ENCODE results near the gene CES2.
"Not testable (repeated sequence)": the region's sequence is repeated elsewhere in the genome, so short reads cannot be mapped to it uniquely, and the experiment has no call there.

CES2 gene

GRCh38 chr16:66894948-66895688 lies 40.2 kb upstream of the CES2 start:
- TF ChIP-seq EZH2phosphoT487 (conservative IDR thresholded peaks at IDR 0.05; ENCODE audit: low read length): no peak
- peak; percentile 67 for TF ChIP-seq CTCF (IDR thresholded peaks at IDR 0.05; ENCODE audit: insufficient read depth, low read length, poor library complexity, severe bottlenecking)
- no peaks in the 10 kb centered on the region for H3F3A ChIP-seq (ENCODE audit: insufficient read depth)
- no peak overlapping the region for H3K9ac ChIP-seq (ENCODE audit: low read length)
- no peak overlapping the region for H3K27ac ChIP-seq (ENCODE audit: low read depth, low read length)
- no peaks in the 10 kb centered on the region for H3K27me3 ChIP-seq (ENCODE audit: low read length)
- no peak overlapping the region for H3K4me3 ChIP-seq (ENCODE audit: insufficient read depth, low read length, poor library complexity, severe bottlenecking)
- no peaks in the 10 kb centered on the region for H3K9me3 ChIP-seq (ENCODE audit: insufficient read depth, low read length)
- H3K9me2 ChIP-seq (replicated peaks; ENCODE audit: insufficient read depth, low read length): no peaks in the 10 kb centered on the region
- H3K4me2 ChIP-seq (ENCODE audit: low read depth, low read length, poor library complexity, severe bottlenecking): no peak overlapping the region
- no peaks in the 10 kb centered on the region for H4K20me1 ChIP-seq (ENCODE audit: low read depth, low read length)
- no peaks in the 10 kb centered on the region for H3K36me3 ChIP-seq (ENCODE audit: low read length)
- H3K79me2 ChIP-seq (ENCODE audit: insufficient read depth, low read length): no peaks in the 10 kb centered on the region
- H2AFZ ChIP-seq (ENCODE audit: low read depth, low read length, severe bottlenecking): no peak overlapping the region

- Histone ChIP-seq H3K4me2 (ENCODE audit: low read depth, low read length, poor library complexity, severe bottlenecking) (no peak overlapping the region), H3K9me3 (ENCODE audit: insufficient read depth, low read length) (no peaks in the 10 kb centered on the region), H3K9ac (ENCODE audit: low read length) (no peak overlapping the region), H3K36me3 (ENCODE audit: low read length) (no peaks in the 10 kb centered on the region), H2AFZ (ENCODE audit: low read depth, low read length, severe bottlenecking) (no peak overlapping the region), H3K9me2 (replicated peaks; ENCODE audit: insufficient read depth, low read length) (no peaks in the 10 kb centered on the region), H3F3A (ENCODE audit: insufficient read depth) (no peaks in the 10 kb centered on the region), H3K79me2 (ENCODE audit: insufficient read depth, low read length) (no peaks in the 10 kb centered on the region), H3K4me3 (ENCODE audit: insufficient read depth, low read length, poor library complexity, severe bottlenecking) (no peak overlapping the region), H4K20me1 (ENCODE audit: low read depth, low read length) (no peaks in the 10 kb centered on the region), H3K27ac (ENCODE audit: low read depth, low read length) (no peak overlapping the region), H3K27me3 (ENCODE audit: low read length) (no peaks in the 10 kb centered on the region)
- TF ChIP-seq CTCF (IDR thresholded peaks at IDR 0.05; ENCODE audit: insufficient read depth, low read length, poor library complexity, severe bottlenecking) (no peak), EZH2phosphoT487 (conservative IDR thresholded peaks at IDR 0.05; ENCODE audit: low read length) (no peak)
Measured at GRCh38 chr16:66895689-66895979, 39.7 kb upstream of the CES2 start.

GRCh38 chr16:66895999-66896398 lies 39.3 kb upstream of the CES2 start:
- no peak overlapping the region for H3K4me2 ChIP-seq (ENCODE audit: low read depth, low read length, poor library complexity, severe bottlenecking)
- H3K27ac ChIP-seq (ENCODE audit: low read depth, low read length): no peak overlapping the region
- no peak overlapping the region for H3K4me3 ChIP-seq (ENCODE audit: insufficient read depth, low read length, poor library complexity, severe bottlenecking)
- no peaks in the 10 kb centered on the region for H3F3A ChIP-seq (ENCODE audit: insufficient read depth)
- H3K36me3 ChIP-seq (ENCODE audit: low read length): no peaks in the 10 kb centered on the region
- no peaks in the 10 kb centered on the region for H3K27me3 ChIP-seq (ENCODE audit: low read length)
- no peak overlapping the region for H2AFZ ChIP-seq (ENCODE audit: low read depth, low read length, severe bottlenecking)
- H3K9me2 ChIP-seq (replicated peaks; ENCODE audit: insufficient read depth, low read length): no peaks in the 10 kb centered on the region
- no peak overlapping the region for H3K9ac ChIP-seq (ENCODE audit: low read length)
- H4K20me1 ChIP-seq (ENCODE audit: low read depth, low read length): no peaks in the 10 kb centered on the region
- H3K79me2 ChIP-seq (ENCODE audit: insufficient read depth, low read length): no peaks in the 10 kb centered on the region
- no peaks in the 10 kb centered on the region for H3K9me3 ChIP-seq (ENCODE audit: insufficient read depth, low read length)
- TF ChIP-seq CTCF (IDR thresholded peaks at IDR 0.05; ENCODE audit: insufficient read depth, low read length, poor library complexity, severe bottlenecking) (no peak), EZH2phosphoT487 (conservative IDR thresholded peaks at IDR 0.05; ENCODE audit: low read length) (no peak)

GRCh38 chr16:66896682-66897081 lies 38.6 kb upstream of the CES2 start:
- not testable (repeated sequence) for H3K36me3 ChIP-seq (ENCODE audit: low read length); H3F3A ChIP-seq (ENCODE audit: insufficient read depth); H3K4me2 ChIP-seq (ENCODE audit: low read depth, low read length, poor library complexity, severe bottlenecking); H3K9ac ChIP-seq (ENCODE audit: low read length); H4K20me1 ChIP-seq (ENCODE audit: low read depth, low read length); H3K27ac ChIP-seq (ENCODE audit: low read depth, low read length); H3K79me2 ChIP-seq (ENCODE audit: insufficient read depth, low read length); H3K4me3 ChIP-seq (ENCODE audit: insufficient read depth, low read length, poor library complexity, severe bottlenecking); H2AFZ ChIP-seq (ENCODE audit: low read depth, low read length, severe bottlenecking); H3K9me2 ChIP-seq (replicated peaks; ENCODE audit: insufficient read depth, low read length); H3K27me3 ChIP-seq (ENCODE audit: low read length); H3K9me3 ChIP-seq (ENCODE audit: insufficient read depth, low read length)
